Measurements from ENCODE around the gene CAMK1D.

- no peak for TF ChIP-seq CTCF (conservative IDR thresholded peaks at IDR 0.05 in 1 of 2, IDR thresholded peaks at IDR 0.05 in 1 of 2; ENCODE audit: extremely low read depth in 1 of 2, insufficient read depth in 1 of 2, low read depth in 1 of 2, low read length in 2 of 2)
- no peak for TF ChIP-seq EZH2 (IDR thresholded peaks at IDR 0.05; ENCODE audit: borderline replicate concordance, low read length)
Observed at GRCh38 chr10:12828736-12829135, 479.4 kb downstream of the CAMK1D start.
